T-helper 2 cell treated with Interferon-gamma antibody and Interleukin-4, amounts not matched to agents 5 μg/mL and 100 μg/mL, for 36 hours (primary cell): ENCODE data around the gene PIEZO1.
A peak's percentile ranks its signal among the peaks of the same experiment; 100 is the strongest.

Source experiments
- DNase-seq: peaks from one replicate; pipeline ENCODE4 v3.0.0; 2021; ENCODE audit warnings: low spot score
- H3K27ac Mint-ChIP-seq: one replicate; pipeline ENCODE4 v1.8.0; 2021; ENCODE audit warnings: mild to moderate bottlenecking, mixed read lengths
- H3K27me3 Mint-ChIP-seq: one replicate; pipeline ENCODE4 v1.8.0; 2021; ENCODE audit warnings: low read depth, mixed read lengths
- H3K36me3 Mint-ChIP-seq: one replicate; pipeline ENCODE4 v1.8.0; 2021; ENCODE audit warnings: low read depth, mixed read lengths
- H3K4me1 Mint-ChIP-seq: one replicate; pipeline ENCODE4 v1.8.0; 2021; ENCODE audit warnings: low read depth, mixed read lengths
- H3K4me3 Mint-ChIP-seq: one replicate; pipeline ENCODE4 v1.8.0; 2022; ENCODE audit warnings: mild to moderate bottlenecking, moderate library complexity, mixed read lengths
- H3K9me3 Mint-ChIP-seq: one replicate; pipeline ENCODE4 v1.8.0; 2021; ENCODE audit warnings: mixed read lengths

Gene PIEZO1

DNA sequence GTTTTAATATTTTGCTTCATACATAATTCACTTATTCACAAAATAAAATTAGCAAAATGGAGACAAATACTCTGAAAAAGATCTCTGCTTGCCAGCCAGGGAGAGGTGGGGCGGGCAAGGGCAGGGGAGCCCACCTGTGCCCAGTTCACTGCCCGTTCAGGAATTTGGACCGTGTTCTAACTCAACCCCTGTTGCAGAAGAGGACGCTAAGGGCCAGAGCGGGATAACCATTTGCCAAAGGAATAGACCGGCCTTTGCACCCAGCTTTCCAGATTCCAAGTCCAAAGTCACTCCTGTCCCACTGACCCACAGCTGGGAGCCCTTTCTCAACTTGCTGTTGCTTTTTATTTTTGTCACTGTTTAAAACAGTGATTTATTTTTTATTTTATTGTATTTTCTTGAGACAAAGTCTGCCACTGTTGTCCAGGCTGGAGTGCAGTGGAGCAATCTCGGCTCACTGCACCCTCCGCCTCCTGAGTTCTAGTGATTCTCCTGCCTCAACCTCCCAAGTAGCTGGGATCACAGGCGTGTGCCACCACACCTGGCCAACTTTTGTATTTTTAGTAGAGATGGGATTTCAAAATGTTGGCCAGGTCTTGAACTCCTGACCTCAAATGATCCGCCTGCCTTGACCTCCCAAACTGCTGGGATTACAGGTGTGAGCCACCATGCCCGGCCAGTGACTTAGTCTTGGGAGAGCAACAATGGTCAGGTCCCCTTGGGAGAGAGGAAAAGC, 2.7 kb upstream of the PIEZO1 start:
- H3K9me3 Mint-ChIP-seq: no peaks in the 10 kb centered on the region
- no peak overlapping the region for H3K4me3 Mint-ChIP-seq
- no peaks in the 10 kb centered on the region for H3K27me3 Mint-ChIP-seq
- no peak overlapping the region for H3K27ac Mint-ChIP-seq
- peaks cover 3% of the 10 kb centered on the region for H3K36me3 Mint-ChIP-seq
- peaks cover 32% of the 10 kb centered on the region for H3K4me1 Mint-ChIP-seq
- DNase-seq: no peak

DNA sequence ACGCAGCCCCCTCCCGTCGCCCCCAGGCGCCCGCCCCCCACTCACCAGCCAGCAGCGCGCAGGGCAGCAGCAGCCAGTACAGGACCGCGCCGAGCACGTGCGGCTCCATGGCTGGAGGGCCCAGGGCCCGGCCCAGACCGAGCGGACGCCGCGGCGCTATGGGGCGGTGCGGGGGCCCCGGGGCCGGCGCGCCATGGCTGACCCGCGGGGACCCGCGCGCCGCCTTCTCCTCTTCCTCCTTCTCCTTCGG, 239 bp downstream of the PIEZO1 start:
- no peaks in the 10 kb centered on the region for H3K27me3 Mint-ChIP-seq
- DNase-seq: no peak
- no peak overlapping the region for H3K4me3 Mint-ChIP-seq
- H3K4me1 Mint-ChIP-seq: peaks cover 38% of the 10 kb centered on the region
- peaks cover 8% of the 10 kb centered on the region for H3K36me3 Mint-ChIP-seq
- no peaks in the 10 kb centered on the region for H3K9me3 Mint-ChIP-seq
- H3K27ac Mint-ChIP-seq: no peak overlapping the region

DNA sequence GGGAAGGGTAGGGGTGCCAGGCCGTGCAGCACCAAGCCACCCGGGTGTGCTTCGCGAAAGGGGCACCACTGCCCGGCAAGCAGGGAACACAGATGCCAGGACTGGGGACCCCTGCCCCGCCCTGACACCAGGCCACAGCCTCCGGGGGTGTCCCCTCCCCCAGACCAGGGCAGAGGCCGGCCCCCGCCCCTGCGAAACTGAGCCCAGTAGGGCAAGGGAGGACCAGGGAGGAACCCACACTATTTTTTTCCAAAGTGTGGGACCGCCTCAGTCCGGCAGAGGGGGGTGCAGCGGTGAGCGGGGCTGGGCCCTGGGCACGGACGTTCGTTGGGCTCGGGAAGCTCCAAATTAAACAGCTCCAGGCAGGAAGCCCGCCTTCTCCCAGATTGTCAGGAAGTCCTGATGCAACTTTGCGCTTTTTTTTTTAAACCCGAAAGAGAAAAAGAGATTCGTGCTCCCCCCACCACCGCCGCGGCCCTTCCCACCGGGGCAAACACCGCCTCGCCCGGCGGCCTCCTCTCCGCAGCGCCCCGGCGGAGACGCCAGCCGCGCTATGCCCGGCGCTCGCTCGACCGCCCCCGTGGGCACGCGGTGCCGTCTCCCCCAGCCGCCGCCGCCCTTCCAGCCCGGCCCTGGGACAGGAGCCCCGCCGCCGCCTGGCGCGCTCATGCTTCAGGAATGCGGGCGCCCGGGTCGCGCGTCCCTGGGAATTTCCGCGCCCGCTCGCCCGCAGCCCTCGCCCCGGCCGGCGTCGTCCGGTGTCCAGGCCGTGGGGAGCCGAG, 755 bp downstream of the PIEZO1 start:
- H3K27ac Mint-ChIP-seq: peak overlapping the region; percentile 82
- H3K9me3 Mint-ChIP-seq: no peaks in the 10 kb centered on the region
- no peaks in the 10 kb centered on the region for H3K27me3 Mint-ChIP-seq
- H3K36me3 Mint-ChIP-seq: peaks cover 8% of the 10 kb centered on the region
- H3K4me3 Mint-ChIP-seq: peak overlapping the region; percentile 88
- DNase-seq: peak; percentile 59
- H3K4me1 Mint-ChIP-seq: peaks cover 33% of the 10 kb centered on the region

DNA sequence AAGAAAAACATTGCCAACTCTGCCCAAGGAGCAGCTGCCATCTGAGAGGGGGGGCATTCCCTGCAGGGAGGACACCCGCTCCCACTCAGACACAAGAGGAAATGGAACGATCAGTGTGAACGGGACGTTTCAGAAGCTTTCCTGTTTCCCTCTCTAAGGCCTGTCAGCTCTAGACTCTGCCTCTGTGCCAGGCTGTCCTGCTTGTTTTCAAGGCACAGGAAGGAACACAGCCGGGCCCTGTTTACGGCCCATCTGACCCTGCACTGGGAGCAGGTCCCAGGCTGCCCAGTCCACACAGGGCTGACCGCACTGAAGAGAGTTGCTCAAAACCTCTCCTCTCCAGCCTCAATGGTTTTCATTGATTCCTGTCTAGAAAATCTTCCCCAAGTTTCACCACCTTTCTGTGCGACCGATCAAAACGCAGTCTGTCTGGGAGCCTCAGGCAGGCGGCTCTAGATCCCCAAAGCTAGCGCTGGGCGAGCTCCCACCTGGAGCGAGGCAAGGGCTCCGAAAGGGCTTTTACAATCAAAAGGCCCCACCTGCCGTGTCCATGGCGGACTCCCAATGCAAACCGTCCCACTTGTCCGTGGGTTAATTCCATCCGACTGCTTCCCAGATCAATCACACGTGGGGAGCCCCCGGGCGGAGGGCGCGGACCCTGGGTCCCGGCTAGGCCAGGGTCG, 1.5 kb downstream of the PIEZO1 start:
- no peaks in the 10 kb centered on the region for H3K27me3 Mint-ChIP-seq
- DNase-seq: no peak
- H3K9me3 Mint-ChIP-seq: no peaks in the 10 kb centered on the region
- peaks cover 33% of the 10 kb centered on the region for H3K4me1 Mint-ChIP-seq
- peaks cover 8% of the 10 kb centered on the region for H3K36me3 Mint-ChIP-seq
- H3K27ac Mint-ChIP-seq: peak overlapping the region; percentile 87
- H3K4me3 Mint-ChIP-seq: peak overlapping the region; percentile 88

DNA sequence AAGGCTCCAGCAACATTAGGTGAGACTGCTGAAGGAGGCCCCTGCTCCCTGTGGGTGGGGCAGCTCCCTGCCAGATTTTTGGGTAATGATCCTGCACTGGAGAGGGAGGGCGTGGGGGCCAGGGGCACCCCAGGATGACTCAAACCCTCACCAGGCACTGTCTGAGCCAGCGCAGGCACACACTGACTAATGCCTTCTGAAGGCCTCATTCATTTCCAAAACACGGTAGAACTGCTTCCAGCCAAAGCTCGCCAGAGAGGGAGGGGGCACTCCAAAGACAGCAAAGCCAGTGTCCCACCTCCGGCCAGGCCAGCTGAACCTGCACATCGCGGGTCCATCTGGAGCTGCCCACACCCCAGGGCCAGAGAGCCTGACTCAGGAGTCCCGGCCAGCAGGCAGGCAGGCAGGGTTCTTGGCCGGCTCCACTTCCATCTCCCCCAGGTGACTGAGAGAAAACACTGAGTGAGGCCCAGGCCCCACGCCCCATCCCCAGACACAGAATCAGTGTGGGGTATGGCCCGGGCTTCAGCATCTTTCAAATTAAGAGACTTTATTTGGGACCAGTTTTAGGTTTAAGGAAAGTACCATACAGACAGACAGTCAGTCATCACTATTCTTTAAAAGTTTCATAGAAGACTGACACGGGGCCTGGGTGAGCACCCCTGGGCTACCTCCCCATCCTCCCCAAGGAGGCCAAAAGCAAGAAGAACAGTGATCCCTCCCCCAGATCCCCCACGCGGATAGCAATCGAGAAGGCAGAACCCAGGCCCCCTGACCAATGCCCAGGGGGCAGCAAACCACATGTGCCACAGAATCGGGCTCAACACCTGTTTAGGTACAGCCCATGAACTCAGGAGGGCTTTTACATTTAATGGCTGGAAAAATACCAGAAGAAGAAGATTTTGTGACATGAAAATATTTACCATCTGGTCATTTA, 2.3 kb downstream of the PIEZO1 start:
- Mint-ChIP-seq H3K36me3 (peaks cover 8% of the 10 kb centered on the region), H3K27ac (peak overlapping the region; percentile 87), H3K9me3 (no peaks in the 10 kb centered on the region), H3K4me3 (peak overlapping the region; percentile 88), H3K4me1 (peaks cover 34% of the 10 kb centered on the region), H3K27me3 (no peaks in the 10 kb centered on the region)
- DNase-seq: peak; percentile 86

DNA sequence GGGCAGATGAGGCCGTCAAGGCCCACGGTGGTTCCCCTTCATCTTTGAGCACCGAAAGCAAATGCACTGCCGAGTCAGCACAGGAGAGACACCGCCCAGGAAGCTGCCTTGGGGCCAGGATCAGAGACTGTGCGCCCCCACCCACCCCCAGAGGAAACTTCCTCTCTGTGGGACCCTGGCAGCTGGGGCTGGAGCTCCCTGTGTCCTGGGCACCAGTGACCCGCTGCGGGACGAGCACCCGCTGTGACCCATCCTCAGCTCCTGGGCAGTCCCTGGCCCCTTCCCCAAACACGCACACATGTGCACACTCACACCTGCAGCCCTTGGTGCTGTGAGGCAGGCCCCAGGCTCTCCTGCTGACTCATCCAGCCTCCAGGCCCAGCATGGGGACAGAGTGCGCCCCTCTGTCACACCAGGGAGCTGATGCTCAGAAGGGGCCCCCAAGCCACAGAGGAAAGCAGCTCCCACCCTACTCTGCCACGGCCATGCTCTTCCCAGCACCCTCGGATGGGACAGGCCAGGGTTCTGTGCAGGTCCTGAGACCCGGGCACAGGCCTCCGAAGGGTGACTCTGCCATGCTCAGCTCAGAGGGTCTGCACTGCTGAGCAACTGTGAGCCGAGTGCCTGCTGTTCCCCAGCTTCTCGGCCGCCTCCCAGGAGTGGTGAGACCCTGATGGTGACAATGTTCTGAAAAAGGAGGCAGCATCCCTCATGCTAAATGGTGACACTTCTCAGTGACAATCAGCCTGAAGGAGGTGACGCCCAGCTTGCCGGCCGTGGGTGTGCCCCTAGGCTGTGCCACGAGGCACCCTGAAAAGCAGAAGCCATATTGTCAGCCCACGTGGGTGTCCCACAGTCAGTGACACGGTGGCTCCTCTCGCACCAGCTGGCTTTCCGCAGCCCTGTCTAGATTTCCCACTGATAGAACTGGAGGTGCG, 3.6 kb downstream of the PIEZO1 start:
- H3K27me3 Mint-ChIP-seq: no peaks in the 10 kb centered on the region
- DNase-seq: peak; percentile 72
- no peaks in the 10 kb centered on the region for H3K9me3 Mint-ChIP-seq
- H3K4me1 Mint-ChIP-seq: peaks cover 34% of the 10 kb centered on the region
- H3K36me3 Mint-ChIP-seq: peaks cover 8% of the 10 kb centered on the region
- H3K4me3 Mint-ChIP-seq: peak overlapping the region; percentile 88
- peak overlapping the region; percentile 87 for H3K27ac Mint-ChIP-seq

DNA sequence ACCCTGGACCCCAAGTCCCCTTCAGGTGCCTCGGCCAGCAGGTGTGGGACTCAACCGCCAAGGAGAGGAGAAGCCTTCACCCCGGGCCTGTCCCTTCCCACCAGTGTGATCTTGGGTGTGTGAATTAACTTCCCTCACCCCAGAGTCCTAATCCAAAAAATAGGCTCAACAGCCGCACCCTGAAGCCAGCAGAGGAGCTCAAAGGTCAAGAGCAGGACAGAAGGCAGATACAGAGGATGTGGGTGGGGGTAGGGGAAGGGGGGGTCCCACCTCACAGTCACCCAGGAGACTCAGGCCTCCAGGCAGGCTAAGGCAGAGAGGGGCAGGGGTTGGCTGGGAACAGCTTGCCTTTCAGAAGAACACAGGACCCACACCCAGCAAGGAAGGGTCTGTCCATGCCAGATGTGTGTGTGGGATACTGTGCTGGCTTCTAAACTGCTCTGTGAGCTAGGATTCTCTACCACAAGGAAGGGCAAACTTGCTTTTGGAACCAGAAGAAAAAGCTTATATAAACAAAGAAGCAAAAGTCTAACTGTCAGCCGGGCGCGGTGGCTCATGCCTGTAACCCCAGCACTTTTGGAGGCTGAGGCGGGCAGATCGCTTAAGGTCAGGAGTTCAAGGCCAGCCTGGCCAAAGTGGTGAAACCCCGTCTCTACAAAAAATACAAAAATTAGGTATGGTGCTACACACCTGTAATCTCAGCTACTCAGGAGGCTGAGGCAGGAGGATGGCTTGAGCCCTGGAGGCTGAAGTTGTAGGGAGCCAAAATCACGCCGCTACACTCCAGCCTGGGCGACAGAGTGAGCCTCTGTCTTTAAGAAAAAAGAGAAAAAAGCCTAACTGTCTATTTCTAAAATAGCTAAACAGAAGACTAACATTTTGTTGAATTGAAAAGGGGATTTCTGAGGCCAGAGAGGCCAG, 4.6 kb downstream of the PIEZO1 start:
- Mint-ChIP-seq H3K4me3 (peak overlapping the region; percentile 88), H3K9me3 (no peaks in the 10 kb centered on the region), H3K27ac (peak overlapping the region; percentile 87), H3K27me3 (no peaks in the 10 kb centered on the region), H3K36me3 (peaks cover 8% of the 10 kb centered on the region), H3K4me1 (peaks cover 34% of the 10 kb centered on the region)
- no peak for DNase-seq

DNA sequence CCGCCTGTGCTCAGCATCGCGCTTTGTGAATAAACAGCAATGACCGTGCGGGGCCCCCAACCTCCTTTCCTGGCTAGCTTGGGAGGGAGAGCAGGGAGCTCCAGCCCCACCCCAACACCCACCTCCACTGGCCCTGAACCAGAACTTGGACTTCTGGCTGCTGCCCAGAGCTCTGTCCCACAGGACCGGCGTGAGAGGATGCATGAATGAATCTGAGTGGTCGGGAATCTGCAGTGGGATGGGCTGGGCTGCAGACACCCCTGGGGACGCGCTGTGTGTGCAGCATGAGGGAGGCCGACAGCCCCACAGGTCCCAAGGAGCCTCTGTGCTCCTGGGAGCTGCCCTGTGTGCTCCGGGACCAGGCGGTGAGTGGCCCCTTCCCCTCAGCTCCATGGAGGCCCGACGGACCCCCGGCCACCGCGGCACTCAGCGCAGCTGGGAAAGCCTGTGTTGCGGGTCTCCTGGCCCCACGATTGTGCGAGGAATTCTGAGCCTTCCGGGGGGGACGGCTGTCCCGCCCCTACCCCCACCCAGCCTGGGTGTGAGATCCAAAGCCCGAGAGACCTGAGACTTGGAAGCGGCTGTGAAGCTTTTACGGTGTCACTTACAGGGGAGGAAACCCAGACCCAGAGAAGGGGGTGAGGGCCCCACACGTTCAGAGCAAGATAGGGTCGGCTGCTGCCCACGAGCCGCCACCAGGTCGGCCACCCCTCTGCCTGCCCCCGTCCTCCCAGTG, 5.4 kb downstream of the PIEZO1 start:
- H3K27ac Mint-ChIP-seq: peak overlapping the region; percentile 87
- H3K4me3 Mint-ChIP-seq: peak overlapping the region; percentile 88
- DNase-seq: no peak
- H3K4me1 Mint-ChIP-seq: peaks cover 34% of the 10 kb centered on the region
- peaks cover 8% of the 10 kb centered on the region for H3K36me3 Mint-ChIP-seq
- H3K27me3 Mint-ChIP-seq: no peaks in the 10 kb centered on the region
- no peaks in the 10 kb centered on the region for H3K9me3 Mint-ChIP-seq

DNA sequence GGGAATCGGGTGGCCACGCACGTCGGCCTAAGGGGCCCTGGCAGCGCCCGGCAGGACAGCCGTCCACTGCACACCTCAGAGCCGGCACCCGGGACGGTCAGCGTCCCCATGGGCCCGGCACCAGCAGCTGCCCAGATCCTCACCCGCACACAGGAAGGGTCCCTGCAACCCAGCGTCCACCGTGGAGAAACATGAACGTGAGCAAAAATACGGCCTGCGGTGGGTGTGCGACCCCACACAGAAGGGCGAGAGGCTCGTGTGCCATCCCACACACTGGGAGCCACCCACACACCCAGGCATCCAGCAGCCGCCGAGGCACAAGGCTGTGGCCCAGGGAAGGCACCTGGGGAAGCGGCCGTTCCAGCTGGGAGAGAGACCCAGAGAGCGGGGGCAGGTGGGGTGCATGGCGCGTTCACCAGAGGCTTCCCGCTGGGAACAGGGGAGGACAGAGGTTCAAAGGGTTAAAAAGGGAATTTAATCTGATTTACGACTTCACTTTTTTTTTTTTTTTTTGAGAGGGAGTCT, 6.4 kb downstream of the PIEZO1 start:
- H3K27me3 Mint-ChIP-seq: no peaks in the 10 kb centered on the region
- peaks cover 8% of the 10 kb centered on the region for H3K36me3 Mint-ChIP-seq
- no peak overlapping the region for H3K27ac Mint-ChIP-seq
- H3K4me3 Mint-ChIP-seq: no peak overlapping the region
- H3K9me3 Mint-ChIP-seq: no peaks in the 10 kb centered on the region
- H3K4me1 Mint-ChIP-seq: peaks cover 34% of the 10 kb centered on the region
- no peak for DNase-seq

DNA sequence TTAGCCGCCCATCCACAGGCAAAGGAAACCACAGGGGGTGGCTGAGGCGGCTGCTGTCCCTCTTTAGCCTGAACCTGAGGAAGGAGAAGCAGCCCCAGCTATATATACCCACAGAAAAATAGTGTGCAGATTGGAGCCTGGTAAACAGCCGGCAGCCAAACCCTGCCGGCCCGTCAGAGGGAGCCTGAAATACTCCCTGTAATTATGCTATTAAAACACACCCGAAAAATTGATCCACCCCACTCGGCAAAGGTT, 6.8 kb downstream of the PIEZO1 start:
- no peak overlapping the region for H3K4me3 Mint-ChIP-seq
- peaks cover 33% of the 10 kb centered on the region for H3K4me1 Mint-ChIP-seq
- no peaks in the 10 kb centered on the region for H3K9me3 Mint-ChIP-seq
- DNase-seq: no peak
- no peaks in the 10 kb centered on the region for H3K27me3 Mint-ChIP-seq
- H3K36me3 Mint-ChIP-seq: peaks cover 8% of the 10 kb centered on the region
- no peak overlapping the region for H3K27ac Mint-ChIP-seq

DNA sequence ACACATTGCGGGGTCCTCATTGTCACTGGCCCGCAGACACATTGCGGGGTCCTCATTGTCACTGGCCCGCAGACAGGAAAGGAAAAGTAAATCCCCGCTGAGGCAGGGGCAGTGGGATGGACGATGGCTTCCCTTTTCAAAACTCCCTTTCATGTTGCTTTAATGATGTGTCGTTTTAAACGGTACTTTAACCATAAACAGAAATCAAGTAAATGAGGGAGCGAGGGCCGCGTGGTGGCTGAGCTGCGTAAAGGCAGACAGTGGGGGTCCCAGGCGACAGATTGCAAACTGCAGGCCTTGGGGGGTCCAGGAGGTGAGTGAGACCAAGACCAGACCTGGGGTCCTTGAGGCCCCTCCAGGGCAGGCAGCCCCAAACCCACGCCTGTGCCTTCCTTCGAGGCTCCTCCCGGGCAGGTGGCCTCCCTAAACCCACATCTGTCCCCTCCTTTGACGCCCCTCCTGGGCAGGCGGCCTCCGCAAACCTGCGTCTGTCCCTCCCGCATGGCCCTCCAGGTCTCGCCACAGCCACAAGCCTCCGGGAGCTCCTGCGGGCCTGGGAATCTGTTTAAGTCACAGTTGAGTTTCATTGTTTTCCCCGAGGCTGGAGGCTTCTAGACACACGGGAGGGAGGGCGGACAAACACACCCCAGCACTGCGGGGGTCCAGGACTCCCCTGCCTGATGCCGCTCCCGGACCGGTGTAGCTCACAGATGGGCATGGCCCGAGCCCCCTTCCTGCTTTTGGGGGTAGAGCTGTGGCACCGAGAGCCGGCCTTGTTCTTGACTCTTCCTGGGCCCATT, 7.3 kb downstream of the PIEZO1 start:
- no peaks in the 10 kb centered on the region for H3K27me3 Mint-ChIP-seq
- H3K9me3 Mint-ChIP-seq: no peaks in the 10 kb centered on the region
- no peak for DNase-seq
- no peak overlapping the region for H3K27ac Mint-ChIP-seq
- H3K4me3 Mint-ChIP-seq: no peak overlapping the region
- H3K4me1 Mint-ChIP-seq: peaks cover 28% of the 10 kb centered on the region
- peaks cover 4% of the 10 kb centered on the region for H3K36me3 Mint-ChIP-seq
